Lower leg skin (tissue), 3 donors: ENCODE data around the gene ASTN1.

ENCODE experiments used
- POLR2A ChIP-seq, 2 donors: fragments of 450-650 bp; IDR thresholded peaks; one replicate each; pipeline ENCODE4 v1.6.1; 2016 to 2017; ENCODE audit warnings: antibody characterized with exemption in 2 of 2, mild to moderate bottlenecking in 1 of 2, moderate library complexity in 1 of 2
- TF ChIP-seq, protein P1 (sequence below), 3 donors: fragments of 450-650 bp; IDR thresholded peaks; one replicate each; pipeline ENCODE4 v1.5.1; 2016; ENCODE audit warnings: antibody characterized with exemption in 3 of 3, mild to moderate bottlenecking in 3 of 3, moderate library complexity in 2 of 3

DNA sequence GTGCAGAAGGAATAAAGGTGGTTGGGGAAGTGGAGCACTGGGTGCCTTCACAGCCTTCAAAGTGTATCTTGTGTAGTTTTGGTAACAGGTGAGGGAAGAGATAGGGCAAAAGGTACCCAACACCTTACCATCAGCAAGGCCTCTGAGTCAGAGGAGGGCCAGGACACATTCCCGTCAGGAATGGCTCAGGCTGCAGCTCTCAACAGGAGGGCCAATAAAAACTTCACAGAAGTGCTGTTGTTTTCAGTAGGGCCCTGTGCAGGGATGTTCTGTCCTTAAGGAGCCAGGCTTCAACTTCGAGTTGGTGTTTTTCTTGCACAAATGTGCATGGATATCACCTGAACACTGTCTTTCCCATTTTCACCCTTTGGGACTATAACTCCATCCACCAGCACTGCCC lies 333.4 kb downstream of the ASTN1 start:
- TF ChIP-seq, protein P1, sequence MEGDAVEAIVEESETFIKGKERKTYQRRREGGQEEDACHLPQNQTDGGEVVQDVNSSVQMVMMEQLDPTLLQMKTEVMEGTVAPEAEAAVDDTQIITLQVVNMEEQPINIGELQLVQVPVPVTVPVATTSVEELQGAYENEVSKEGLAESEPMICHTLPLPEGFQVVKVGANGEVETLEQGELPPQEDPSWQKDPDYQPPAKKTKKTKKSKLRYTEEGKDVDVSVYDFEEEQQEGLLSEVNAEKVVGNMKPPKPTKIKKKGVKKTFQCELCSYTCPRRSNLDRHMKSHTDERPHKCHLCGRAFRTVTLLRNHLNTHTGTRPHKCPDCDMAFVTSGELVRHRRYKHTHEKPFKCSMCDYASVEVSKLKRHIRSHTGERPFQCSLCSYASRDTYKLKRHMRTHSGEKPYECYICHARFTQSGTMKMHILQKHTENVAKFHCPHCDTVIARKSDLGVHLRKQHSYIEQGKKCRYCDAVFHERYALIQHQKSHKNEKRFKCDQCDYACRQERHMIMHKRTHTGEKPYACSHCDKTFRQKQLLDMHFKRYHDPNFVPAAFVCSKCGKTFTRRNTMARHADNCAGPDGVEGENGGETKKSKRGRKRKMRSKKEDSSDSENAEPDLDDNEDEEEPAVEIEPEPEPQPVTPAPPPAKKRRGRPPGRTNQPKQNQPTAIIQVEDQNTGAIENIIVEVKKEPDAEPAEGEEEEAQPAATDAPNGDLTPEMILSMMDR (IDR thresholded peaks at IDR 0.05) = no peak
- TF ChIP-seq POLR2A (IDR thresholded peaks at IDR 0.05) = no peak
